HS-5 (cell line): ENCODE data around the gene FOXA1.

Source experiments
- DNase-seq: peaks from one replicate; pipeline ENCODE4 v3.0.0-alpha.2; 2012; ENCODE audit warnings: low read depth

Gene FOXA1

DNA sequence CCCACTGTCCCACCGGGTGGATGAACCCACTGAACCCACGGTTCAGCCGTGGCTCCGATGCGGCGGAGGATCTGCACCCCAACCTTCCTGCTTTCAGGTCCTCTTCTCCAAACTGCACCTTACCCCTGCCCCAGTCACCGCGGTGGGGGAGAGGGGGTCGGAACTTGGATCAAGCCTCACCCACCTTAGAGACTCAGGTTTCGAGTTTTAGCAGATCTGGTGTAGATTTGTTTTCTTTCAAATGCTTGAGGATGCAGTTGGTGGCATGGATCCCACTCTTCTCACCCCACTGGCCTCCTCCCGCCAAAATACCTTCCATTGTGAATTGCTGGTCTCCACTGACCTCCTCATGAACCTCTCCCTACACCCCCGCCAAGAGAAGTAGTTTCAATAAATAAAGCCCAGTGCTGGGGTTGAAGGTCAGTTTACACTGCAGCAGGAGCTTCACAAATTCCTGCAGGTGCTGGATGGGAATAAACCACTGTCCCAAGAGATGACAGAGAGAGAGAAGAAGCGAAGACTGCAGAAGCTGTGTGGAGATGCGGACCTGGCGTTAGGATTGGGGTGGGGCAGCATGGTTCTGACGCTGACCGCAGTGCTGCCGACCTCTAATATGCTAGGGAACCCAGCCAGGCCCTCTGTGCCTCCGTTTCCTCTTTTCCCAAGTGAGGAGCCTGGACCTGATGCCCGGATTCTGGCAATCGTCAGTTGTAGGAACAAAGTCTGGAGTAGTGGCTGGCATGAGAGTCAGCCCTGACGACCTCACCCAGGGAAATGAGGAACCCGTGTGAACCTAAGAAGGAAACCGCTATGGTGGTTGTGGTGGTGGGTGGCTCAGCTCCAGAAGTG lies 7.8 kb upstream of the FOXA1 start:
- DNase-seq, result no peak

DNA sequence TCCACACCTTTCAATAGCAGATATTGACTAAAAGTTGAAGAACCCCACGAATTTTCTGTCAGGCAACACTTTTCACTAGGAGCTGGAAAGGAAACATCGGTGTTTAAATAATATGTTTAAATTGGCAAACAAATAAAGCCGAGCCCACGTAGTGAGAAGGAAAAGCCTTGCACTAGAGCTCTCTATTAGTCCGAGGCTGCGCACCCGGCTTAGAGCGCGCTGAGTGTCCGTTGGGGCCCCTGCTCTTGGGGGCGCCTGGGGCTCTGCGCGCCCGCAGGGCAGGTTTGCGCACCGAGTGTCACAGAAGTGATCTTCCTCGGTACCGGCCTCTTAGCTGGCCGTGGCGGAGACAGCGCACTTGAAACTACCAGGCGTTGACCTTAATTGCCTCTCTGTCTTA lies 6.8 kb upstream of the FOXA1 start:
- DNase-seq, result no peak

DNA sequence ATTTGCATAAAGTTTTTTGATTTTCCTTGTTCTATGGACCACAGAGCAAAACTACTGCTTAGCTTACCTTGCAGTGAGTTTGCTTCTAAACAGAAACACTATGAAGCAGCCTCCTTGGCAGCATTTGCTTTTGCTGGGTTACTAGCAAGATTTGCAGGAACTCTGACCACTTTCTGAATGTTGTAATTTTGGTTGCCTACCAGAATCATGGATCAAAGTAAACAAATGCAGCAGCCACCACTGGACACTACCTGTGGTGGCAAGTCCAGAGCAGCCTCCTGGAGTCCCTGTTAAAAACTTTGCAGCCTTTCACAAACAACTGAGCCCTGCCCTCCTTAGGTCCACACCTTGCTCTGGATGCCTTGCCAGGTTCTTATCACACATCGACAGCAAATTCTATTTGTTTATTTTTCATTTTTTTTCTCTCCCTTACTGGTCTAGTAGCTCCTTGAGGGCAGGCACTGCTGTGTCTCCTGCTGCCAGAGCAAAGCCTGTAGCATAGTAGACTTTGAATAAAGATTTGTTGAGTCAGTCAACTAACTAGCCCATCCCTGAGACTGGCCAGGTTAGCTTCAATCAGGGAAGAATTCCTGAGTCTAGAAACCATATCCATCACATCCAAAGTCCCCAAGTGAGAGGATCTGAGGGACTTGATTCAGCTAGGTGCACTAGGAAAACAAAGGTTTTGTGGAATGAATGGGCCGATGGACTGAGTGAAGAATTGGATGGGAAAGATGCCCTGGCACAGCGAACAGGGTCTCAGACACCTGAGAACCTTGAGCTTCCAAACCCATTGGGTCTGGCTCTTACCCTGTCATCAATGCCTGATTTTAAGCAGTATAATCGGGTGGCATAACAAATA lies 6.1 kb upstream of the FOXA1 start:
- no peak for DNase-seq

DNA sequence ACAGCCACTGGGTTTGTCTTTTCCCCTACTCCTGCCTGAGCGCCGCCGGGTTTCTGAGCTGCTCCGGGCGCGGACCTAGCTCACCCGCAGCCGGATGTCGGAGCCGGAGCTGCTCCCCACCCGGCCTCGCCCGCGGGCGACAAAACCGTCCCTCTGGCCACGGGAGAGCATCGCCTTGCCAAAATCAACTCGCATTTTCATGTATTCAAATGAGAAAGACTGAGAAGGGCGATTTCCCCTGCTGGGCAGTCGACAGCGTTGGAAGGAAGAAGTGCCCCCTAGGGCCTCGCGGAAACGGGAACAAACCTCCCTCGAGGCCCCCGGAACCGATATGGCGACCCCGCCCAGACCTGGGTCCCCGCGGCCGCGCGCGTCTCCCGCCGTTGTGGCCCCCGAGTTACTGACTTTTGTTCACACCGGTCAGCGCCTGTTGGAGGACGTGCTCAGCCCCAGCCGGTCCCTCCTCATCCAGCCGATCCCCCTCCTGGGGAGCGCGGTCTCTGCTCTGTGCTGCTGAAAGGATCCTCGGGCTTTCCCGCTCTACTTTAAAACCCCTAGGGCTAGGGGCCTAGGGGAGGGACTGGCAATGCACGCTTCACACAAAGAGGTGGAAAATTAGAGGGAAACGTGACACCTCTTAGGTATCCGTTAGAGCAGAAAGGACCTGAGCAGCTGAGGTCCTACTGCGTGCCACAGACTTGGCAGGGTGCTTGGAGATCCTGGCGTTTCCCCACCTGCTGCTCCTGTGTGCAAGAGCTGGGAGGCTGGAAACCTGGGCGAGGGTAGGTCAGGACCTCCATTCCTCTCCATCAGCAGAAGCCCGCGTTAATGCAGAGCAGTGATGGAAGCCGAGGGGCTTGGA lies 4.7 kb upstream of the FOXA1 start:
- DNase-seq, result no peak

DNA sequence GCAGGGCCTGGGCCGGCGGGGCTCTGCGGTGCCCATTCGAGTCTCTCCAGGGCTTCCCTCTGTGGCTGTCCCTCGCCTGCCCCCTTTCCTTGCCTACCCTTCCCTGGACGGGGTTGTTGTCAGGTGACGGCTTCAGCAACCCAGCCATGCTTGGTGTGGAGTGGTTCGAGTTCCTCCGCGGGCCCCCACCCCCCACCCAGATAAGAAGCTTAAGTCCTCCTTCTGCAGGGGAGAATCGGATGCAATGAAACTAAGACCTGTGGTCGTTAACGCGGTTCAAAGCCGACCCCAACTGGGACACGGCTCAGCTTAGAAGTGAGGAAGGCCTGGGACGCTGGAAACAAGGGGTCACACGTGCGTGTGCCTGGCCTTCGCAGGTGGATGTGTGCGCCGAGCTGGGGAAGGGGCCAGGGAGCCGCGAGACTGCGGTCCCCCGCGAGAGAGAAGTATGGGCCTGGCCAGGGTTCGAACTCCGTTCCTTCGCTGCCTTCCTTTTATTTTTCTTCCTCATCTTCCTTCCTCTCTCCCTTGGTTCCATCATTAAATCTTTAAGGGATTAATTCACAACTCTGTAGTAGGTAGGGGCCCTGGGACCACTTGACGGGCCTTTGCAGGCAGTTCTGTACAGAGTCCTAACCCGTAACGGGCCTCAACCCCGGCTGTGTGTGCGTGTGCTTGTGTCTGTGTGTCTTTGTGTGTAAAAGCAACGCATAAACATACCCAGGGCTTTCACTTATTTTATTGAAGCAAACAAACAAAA lies 3.9 kb upstream of the FOXA1 start:
- no peak for DNase-seq

DNA sequence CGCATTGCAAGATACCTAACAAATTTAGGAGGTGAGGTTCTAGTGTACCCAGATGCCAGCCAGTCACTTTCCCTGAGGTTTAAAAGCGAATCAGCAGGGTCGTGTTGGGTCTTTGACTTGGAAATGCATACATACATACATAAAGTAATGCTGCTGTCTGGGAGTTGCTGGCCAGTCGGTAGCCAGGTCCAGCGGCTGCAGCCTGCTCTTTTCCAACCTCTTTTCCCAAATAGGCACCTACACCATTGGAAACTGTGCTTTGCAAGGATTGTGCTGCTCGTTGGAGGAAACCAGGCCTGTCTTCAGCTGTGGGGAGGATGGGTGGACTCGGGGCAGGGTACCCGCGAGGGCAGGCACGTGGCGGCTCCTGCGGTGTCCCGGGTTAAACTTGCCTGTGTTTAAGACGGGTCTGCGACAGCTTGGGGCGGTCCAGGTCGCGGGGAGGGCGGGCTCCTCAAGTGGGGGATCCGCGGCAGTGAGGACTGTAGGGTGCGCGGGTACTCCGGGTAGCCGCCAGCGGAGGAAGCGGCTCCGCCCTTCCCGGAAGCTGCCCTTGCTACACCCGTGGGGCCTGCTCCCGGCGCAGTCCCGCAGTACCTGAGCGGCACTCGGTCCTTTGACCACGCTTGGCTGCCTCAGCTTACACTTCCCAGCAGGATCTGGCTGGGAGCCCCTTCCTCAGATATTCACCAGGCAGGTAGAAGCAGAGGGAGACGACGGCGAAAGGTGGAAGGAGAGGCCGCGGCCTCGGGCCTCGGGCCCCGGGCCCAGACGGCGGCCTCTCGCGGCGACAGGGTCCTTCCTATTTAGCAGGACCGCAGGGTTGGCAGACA lies 3.1 kb upstream of the FOXA1 start:
- no peak for DNase-seq

DNA sequence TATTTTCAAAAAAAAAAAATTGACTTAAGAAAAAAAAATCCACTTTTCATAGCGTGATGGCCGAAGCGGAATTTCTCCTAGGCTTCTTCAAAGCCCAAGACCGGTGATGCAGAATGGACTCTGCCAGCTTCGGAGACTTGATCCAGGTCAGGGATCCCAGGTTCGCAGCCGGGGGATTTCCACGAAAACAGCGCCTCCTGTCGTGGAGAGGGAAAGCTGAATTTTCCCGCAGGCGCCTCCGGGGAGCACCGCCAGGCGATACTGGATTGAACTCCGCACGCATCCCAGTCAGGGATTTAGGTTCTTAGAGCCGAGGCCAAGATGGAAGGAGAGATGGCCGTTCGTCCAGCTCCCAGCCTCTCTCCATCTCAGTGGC lies 2.5 kb upstream of the FOXA1 start:
- no peak for DNase-seq

DNA sequence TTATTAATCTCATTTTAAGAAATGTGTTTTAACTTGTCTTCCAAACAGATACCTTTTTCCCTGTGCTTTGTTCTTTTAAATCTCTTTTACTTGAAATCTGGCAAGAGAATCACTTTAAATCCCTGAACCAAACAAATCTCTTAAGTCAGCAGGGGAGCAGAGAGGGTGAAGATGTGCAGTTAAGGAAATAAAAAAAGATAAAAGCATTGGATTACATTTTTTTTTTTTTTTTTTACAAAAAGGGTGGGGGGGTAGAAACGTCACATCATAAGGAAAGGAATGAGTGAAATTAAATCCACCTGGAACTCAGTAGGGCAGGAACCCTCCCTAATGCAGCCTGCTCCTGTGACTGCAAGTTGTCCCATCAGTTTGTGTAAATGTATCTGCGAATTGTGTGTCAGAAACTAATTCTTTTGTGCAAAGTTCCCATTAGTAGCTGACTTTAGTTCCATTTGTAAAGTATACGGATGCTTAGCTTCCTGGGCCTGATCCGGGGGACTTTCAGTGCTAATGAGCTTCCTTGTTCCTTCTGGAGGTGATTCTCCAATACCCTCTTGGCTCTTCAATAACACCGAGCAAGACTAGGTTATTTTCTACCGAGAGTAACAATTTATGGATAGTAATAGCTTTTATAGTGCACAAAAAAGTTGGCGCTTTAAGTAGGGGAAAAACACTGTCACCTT lies 1.9 kb upstream of the FOXA1 start:
- no peak for DNase-seq

DNA sequence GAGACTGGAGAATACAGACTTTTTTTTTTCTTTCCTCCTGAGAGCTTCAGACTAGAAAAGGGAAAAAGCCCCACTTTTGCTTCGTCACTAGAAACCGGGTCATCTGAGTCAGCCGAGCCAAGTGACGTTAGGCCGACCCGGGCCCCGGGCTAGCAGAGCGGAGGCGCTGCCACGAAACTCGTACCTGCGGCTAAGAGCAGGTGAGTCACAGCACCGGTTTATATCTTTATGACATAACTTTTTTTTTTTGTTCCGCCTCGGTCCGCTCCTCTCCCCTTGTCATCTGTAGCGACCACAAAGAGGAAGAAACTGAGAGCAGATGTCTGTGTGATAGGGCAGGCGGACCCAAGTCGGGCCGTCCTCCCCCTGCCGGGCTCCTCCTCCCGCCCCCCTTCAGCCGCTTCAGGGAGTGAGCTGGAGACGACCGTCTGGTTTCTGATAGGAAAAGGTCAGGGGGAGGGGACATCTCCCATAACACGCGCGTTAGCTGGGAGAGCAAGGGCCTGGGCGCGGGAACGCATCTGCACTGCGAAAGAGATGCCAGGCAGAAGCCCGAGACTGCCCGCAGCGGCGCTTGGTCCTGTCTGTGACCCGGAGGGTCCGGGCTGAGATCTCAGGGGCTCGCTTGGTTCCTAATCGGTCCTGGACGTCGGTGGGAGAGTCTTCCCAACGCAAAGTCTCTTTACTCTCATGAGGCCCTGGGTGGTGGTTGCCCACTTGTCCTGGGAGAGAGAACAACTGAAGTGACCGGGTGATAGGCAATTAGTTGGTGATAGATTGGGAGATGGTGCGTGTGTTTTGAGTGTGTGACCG lies 966 bp upstream of the FOXA1 start:
- no peak for DNase-seq

DNA sequence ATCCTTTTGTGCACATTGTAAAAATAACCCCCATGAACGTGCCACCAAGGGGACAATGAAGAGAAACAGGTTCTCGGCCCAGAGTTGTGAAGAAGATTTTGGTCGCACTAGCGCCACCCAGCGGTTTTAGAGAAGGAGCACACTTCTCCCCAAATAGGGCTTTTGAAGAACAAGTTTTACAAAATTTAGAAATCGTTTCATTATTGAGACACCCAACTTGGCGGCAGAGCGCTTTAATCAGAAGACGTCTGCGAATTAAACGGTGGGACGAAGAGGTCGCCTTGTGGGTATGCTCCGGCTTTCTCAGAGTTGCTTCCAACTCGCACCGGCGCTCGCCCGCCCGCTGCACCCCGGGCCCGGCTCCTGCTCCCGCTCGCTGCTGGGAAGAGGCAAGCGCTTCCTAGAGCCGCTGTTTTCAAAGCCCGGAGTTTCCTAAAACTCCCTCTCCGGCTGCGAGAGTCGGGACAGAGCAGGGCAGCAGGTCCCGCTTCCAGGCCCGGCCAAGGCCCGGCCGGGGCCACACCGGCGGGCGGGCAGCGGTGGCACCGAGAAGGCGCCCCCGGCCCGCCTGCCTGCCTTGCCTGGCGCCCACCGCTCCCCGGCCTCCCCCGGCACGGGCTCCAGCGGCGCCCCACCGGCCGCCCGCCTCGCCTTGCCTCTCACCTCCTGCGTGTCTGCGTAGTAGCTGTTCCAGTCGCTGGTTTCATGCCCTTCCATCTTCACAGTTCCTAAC lies 645 bp downstream of the FOXA1 start:
- DNase-seq, result peak; percentile 53

DNA sequence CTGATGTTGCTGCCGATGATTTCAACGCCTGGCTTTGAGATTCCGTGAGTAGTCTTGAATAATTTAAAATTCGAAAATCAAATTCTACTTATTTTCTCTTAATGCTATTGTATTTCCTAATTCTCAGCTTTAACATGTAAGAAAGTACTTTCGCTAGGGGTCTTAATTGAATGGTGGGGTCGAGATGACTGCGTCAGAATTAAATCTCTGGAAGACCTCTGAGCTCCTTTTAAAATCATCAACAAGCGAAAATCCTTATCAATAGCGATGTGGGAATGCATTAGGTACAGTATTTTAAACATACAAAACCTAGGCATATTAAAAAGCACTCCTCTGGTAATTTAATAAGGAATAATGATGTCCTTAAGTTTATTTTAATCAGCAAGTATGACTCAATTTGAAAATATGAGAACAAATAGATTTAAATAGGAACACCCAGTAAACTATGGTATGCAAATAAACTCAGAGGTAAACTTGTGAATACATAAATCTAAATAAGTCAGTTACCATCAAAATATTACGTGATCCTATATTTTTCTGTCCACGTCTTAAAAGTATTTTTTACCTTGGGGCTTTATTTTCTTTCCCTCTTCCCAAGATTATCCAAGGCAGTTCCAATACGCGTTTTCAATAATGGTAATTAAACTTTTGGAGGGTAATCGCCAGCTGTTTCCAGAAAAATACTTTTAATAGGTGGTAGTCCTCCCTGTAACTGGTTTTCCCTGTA lies 1.4 kb downstream of the FOXA1 start:
- DNase-seq, result no peak

DNA sequence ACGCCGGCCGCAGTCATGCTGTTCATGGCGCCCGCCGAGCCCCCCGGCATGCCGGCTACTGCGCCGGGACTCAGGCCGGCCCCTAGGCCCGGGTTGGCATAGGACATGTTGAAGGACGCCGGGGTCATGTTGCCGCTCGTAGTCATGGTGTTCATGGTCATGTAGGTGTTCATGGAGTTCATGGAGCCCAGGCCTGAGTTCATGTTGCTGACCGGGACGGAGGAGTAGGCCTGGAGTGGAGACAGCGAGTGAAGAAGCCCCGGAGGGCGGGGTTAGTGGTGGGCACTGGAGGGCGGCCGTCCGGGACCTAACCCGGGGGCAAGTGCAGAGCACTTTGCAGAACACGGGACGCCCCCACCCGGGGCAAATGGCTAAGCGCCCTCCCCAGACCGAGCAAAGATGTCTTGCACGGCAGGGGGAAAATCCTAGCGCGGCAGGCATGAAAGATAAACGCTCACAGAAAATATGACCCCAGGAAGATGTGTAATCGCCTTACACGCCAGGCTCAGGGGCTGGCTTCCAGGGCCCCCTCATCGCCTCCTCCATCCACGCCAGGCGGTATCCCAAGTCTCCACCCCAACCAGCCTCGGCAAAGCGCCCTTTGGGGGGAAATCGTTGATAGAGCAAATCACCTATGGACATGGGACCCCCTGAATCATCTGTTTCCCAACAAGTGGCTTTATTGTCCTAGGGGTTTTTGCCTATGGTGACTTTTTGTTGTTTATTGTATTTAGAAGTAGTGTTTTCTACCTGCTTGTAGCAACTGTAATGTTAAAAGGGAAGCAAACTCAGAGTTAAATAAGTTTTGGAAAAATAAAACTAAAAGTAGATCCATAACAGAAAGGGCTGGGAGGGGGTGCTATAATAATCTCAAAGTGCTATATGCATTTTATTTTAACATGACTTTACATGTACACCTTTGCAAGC lies 2.3 kb downstream of the FOXA1 start:
- DNase-seq, result no peak

DNA sequence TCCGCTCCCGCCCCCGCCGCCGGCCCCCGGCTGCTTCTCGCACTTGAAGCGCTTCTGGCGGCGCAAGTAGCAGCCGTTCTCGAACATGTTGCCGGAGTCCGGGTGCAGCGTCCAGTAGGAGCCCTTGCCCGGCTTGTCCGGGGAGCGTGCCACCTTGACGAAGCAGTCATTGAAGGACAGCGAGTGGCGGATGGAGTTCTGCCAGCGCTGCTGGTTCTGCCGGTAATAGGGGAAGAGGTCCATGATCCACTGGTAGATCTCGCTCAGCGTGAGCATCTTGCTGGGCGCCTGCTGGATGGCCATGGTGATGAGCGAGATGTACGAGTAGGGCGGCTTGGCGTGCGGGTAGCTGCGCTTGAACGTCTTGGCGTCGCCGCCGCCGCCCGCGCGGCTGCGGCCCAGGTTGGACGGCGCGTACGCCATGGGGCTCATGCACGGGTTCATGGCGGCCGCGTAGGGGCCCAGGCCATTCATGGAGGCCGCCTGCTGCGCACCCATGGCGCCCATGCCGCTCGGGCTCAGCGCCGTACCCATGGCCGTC lies 3.0 kb downstream of the FOXA1 start:
- DNase-seq, result no peak

DNA sequence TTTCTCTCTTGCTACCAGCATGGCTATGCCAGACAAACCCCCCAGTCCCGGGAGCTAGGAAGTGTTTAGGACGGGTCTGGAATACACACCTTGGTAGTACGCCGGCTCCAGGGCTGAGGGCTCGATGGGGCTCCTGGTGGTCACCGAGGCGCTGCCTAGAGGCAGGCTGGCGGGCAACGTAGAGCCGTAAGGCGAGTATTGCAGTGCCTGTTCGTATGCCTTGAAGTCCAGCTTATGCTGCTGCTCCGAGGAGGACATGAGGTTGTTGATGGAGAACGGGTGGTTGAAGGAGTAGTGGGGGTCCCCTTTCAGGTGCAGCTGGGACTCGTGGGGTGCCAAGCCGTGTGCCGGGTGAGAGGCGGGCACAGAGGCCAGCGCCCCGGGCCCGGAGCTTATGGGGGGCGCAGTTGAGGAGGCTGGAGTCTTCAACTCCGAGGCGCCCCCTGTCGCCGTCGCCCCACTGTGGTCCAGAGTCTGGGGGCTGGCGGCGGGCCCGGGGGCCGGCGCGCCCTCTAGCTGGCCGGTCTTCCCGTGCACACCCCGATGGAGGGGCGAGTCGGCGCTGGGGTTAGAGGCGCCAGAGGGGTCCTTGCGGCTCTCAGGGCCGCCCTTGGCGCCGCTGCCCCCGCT lies 3.6 kb downstream of the FOXA1 start:
- no peak for DNase-seq

DNA sequence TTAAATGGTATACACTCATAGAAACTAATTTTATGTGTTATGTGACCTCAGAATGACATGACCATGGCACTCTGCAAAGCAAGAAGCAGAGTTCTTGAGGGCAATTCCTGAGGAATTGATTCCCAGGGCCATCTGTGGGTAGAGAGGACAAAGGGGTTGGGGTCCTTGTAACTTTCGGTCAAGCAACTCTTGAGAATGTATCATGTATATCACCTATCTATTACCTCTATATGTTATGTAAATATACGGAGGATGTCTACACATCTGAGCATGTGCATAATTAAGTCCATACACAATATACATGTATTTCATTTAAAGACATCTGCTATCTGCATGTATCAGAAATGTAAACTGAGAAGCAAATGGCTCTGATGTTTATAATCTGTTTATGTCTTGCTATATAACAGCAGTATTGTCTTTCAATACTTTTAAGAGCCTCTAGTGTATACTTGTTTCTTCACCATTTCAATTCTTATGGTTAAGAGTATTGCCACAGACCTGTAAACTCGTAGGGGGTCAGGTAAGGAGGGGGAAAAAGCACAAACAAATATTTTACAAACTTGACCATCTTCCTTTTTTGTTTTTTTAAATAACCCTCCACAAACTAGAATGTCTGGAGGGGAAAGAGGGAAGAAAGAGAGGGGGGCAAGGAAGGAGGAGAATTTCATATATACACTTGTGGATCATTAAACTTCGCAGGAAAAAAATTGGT lies 4.5 kb downstream of the FOXA1 start:
- DNase-seq, result no peak
